Nephron (organoid): ENCODE results near the gene FBH1.
"Not testable (repeated sequence)": the region's sequence is repeated elsewhere in the genome, so short reads cannot be mapped to it uniquely, and the experiment has no call there.

Experiments used
- H3K27ac Mint-ChIP-seq, 3 experiments: 2 replicates each; pipeline ENCODE4 v1.8.0; 2020; ENCODE audit warnings: mixed read lengths in 3 of 3, mild to moderate bottlenecking in 2 of 3, moderate library complexity in 1 of 3
- H3K27me3 Mint-ChIP-seq: 2 replicates; pipeline ENCODE4 v1.8.0; 2021; ENCODE audit warnings: low read depth, mild to moderate bottlenecking, moderate library complexity, mixed read lengths
- H3K36me3 Mint-ChIP-seq: 2 replicates; pipeline ENCODE4 v1.8.0; 2020; ENCODE audit warnings: low read depth, mixed read lengths
- H3K4me1 Mint-ChIP-seq: 2 replicates; pipeline ENCODE4 v1.8.0; 2020; ENCODE audit warnings: mixed read lengths
- H3K4me3 Mint-ChIP-seq, 3 experiments: 2 replicates each; pipeline ENCODE4 v1.8.0; 2020; ENCODE audit warnings: mild to moderate bottlenecking in 3 of 3, mixed read lengths in 3 of 3, moderate library complexity in 2 of 3
- H3K9me3 Mint-ChIP-seq: 2 replicates; pipeline ENCODE4 v1.8.0; 2020; ENCODE audit warnings: mixed read lengths
- TF ChIP-seq, protein P1 (sequence below), 3 experiments: fragments of 200-600 bp; sonication (generic); IDR thresholded peaks; one replicate each; pipeline ENCODE4 v1.5.0; 2021; ENCODE audit warnings: antibody characterized with exemption in 3 of 3; ENCODE audit not compliant: unreplicated experiment in 3 of 3

The FBH1 gene

DNA sequence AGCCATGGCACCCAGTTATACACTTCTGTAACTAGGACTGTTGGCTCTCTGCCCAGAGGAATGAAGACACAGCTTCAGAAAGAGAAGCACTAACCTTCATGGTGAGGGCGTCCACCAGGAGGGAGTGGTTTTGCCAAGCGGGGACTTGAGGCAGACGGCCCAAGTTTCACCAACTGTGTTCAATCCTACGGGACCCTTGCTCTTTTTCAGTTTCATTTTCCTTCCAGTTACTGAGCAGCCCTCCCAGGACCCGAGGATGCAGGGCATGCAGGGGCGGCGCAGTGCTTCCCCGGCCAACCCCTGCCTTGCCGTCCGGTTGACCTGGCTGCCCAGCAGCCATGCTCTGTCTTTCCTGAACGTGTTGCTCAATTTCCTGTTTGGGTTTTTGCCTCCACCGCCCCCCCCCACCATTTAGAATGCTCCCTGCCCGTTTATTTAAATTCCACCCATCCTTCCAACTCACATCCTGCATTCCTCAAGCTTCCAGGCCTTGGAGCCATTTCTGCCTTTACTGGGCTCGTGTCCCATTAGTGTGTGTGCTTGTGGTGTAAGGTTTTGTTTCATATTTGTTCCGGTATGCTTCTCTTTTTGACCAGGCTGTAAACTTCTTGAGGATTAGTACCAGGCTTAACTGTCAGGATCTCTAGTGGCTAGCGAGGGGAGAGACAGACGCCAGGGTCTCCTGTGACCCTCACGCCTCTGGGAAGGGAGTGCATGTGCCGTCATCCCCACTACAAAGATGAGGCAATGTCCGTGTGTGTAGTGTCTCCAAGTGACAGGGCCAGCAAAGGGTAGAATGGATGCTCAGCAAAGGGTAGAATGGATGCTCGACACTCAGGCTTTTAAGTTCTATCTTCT lies 55.7 kb downstream of the FBH1 start:
- H3K27me3 Mint-ChIP-seq, result peaks cover 20% of the 10 kb centered on the region
- TF ChIP-seq, protein P1, sequence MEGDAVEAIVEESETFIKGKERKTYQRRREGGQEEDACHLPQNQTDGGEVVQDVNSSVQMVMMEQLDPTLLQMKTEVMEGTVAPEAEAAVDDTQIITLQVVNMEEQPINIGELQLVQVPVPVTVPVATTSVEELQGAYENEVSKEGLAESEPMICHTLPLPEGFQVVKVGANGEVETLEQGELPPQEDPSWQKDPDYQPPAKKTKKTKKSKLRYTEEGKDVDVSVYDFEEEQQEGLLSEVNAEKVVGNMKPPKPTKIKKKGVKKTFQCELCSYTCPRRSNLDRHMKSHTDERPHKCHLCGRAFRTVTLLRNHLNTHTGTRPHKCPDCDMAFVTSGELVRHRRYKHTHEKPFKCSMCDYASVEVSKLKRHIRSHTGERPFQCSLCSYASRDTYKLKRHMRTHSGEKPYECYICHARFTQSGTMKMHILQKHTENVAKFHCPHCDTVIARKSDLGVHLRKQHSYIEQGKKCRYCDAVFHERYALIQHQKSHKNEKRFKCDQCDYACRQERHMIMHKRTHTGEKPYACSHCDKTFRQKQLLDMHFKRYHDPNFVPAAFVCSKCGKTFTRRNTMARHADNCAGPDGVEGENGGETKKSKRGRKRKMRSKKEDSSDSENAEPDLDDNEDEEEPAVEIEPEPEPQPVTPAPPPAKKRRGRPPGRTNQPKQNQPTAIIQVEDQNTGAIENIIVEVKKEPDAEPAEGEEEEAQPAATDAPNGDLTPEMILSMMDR (IDR thresholded peaks at IDR 0.05; ENCODE audit: unreplicated experiment in 3 of 3), result no peak
- peak overlapping the region in 1 of 3 experiments; percentile 25 for H3K4me3 Mint-ChIP-seq
- H3K36me3 Mint-ChIP-seq, result no peaks in the 10 kb centered on the region
- peaks cover 45% of the 10 kb centered on the region for H3K4me1 Mint-ChIP-seq
- peak overlapping the region; percentile 61 to 93 (median 91) for H3K27ac Mint-ChIP-seq
- no peaks in the 10 kb centered on the region for H3K9me3 Mint-ChIP-seq

DNA sequence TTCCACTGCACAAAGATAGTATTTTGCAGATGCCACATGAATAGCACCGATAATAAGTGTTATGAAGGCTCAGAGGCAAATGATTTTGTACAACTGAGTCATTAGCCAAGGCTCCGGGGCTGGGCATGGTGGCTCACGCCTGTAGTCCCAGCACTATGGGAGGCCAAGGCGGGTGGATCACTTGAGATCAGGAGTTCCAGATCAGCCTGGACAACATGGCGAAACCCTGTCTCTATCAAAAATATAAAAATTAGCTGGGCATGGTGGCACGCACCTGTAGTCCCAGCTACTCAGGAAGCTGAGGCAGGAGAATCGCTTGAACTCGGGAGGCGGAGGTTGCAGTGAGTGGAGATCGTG lies 56.4 kb downstream of the FBH1 start:
- H3K4me3 Mint-ChIP-seq, H3K36me3 Mint-ChIP-seq, H3K9me3 Mint-ChIP-seq: not testable (repeated sequence)
- peaks cover 45% of the 10 kb centered on the region for H3K4me1 Mint-ChIP-seq
- H3K27me3 Mint-ChIP-seq, result peaks cover 23% of the 10 kb centered on the region
- peak overlapping the region in 2 of 3 experiments; percentile 91 to 93 for H3K27ac Mint-ChIP-seq

DNA sequence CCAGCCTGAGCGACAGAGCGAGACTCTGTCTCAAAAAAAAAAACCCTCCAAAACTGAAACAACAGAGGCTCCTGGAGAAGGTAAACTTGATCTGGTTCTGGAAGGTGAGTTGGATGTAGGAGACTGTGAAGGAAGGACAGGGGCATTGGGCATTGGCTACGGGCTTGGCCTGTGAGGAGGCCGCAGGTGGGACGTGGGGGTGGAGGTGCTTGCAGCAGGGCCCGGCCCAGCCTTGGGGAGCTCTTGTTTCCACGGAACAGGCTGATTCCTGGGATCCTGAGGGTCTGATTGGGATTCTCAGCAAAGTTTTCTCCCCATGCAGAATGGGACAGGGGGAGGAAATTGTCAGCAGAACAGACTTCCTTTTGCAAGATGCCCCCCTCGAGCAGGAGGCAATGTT lies 56.7 kb downstream of the FBH1 start:
- peaks cover 27% of the 10 kb centered on the region for H3K27me3 Mint-ChIP-seq
- H3K4me1 Mint-ChIP-seq, result peaks cover 45% of the 10 kb centered on the region
- TF ChIP-seq, protein P1 (IDR thresholded peaks at IDR 0.05; ENCODE audit: unreplicated experiment in 3 of 3), result no peak
- no peaks in the 10 kb centered on the region for H3K9me3 Mint-ChIP-seq
- no peak overlapping the region for H3K27ac Mint-ChIP-seq
- H3K4me3 Mint-ChIP-seq, result no peak overlapping the region
- no peaks in the 10 kb centered on the region for H3K36me3 Mint-ChIP-seq

DNA sequence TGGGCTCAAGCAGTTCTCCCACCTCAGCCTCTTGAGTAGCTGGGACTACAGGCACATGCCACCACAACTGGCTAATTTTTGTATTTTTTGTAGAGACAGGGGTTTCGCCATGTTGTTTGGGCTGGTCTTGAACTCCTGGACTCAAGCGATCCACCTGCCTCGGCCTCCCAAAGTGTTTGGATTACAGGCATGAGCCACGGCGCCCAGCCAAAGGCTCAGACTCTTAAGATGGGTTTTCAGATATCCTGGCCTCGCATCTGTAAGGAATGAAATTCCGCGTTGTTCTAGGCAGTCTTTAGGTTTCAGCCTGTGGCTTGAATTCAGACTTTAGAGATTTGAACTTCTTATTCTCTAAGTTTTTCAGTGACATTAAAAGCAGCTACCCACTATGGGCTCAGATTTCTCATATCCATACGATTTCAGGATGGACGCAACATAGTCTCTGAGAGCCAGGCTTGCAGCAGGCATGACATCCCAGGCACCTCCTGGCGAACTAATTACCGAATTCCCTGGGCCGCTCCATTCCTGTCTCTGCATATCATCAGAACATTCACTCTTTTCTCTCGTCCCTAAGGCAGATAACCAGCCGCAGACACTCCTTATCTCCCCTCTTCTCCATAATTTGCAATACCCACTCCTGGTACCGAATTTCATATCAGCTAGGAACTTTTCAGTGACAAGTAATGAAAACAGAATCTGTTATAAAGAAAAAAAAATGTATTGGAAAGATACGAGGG lies 57.6 kb downstream of the FBH1 start:
- H3K36me3 Mint-ChIP-seq, result no peaks in the 10 kb centered on the region

DNA sequence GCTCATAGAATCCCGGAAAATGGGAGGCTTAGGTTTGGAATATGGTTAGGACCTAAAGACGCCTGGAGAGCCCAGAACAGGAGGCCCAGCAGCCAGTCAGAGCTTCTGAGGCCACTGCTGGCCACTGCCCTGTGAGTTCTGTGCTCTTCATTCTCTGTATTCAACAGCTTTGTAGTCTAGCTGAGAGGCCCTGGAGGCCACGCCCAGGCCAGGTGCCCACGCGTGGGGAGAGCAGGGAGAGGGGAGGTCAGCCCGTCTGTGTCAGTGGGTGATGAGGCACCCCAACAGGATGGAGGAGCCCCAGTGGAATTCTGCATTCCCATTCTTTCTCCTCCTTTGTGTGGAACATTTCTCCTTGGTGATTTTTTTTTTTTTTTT lies 58.2 kb downstream of the FBH1 start:
- peak overlapping the region in 2 of 3 experiments; percentile 41 to 43 for H3K27ac Mint-ChIP-seq
- no peaks in the 10 kb centered on the region for H3K36me3 Mint-ChIP-seq
- no peak overlapping the region for H3K4me3 Mint-ChIP-seq
- H3K4me1 Mint-ChIP-seq, result peaks cover 43% of the 10 kb centered on the region
- H3K9me3 Mint-ChIP-seq, result no peaks in the 10 kb centered on the region
- TF ChIP-seq, protein P1 (IDR thresholded peaks at IDR 0.05; ENCODE audit: unreplicated experiment in 3 of 3), result no peak
- peaks cover 28% of the 10 kb centered on the region for H3K27me3 Mint-ChIP-seq

More for the DNA sequence above, 57.6 kb downstream of the FBH1 start:
- no peaks in the 10 kb centered on the region for H3K9me3 Mint-ChIP-seq
- H3K4me3 Mint-ChIP-seq, result no peak overlapping the region
- H3K27ac Mint-ChIP-seq, result peak overlapping the region in 2 of 3 experiments; percentile 41 to 43
- TF ChIP-seq, protein P1 (IDR thresholded peaks at IDR 0.05; ENCODE audit: unreplicated experiment in 3 of 3), result no peak
- peaks cover 45% of the 10 kb centered on the region for H3K4me1 Mint-ChIP-seq
- H3K27me3 Mint-ChIP-seq, result peaks cover 28% of the 10 kb centered on the region

DNA sequence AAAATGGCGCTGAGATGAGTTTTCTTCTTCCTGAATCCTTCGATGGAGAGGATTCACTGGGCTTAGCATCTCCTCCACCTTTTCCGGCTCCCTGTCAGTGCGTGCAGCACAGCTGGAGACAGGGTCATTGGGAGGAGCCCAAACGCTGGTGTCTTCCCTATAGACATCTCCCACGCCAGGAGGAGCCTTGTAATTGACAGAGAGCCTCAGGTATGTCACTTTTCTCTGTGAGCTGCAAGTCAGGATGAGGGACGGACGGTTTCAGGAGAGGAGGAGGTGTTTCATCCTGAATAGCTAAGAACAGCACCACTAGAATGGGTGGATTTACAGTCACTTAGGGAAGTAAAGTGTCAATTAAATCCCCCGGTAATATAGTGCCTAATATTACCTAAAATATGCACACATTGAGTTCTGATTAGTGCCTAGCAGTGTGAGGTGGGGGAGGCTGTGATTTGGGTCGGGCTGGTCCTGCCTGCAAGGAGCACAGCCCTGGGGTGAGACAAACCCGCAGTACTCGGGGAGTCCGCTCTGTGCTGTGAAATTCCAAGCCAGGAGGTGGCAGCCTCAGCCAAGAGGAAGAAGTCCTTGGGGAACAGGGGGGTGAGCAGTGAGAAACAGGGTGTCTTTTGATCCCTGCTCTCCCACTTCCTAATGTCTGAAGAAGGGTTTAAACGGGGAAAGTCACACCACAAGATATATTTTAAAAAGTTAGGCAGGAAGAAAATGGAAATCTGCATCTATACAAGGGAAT lies 59.1 kb downstream of the FBH1 start:
- H3K4me3 Mint-ChIP-seq, result no peak overlapping the region
- peak overlapping the region; percentile 21 to 46 (median 30) for H3K27ac Mint-ChIP-seq
- H3K9me3 Mint-ChIP-seq, result no peaks in the 10 kb centered on the region
- H3K4me1 Mint-ChIP-seq, result peaks cover 35% of the 10 kb centered on the region
- peaks cover 28% of the 10 kb centered on the region for H3K27me3 Mint-ChIP-seq
- H3K36me3 Mint-ChIP-seq, result no peaks in the 10 kb centered on the region
- TF ChIP-seq, protein P1 (IDR thresholded peaks at IDR 0.05; ENCODE audit: unreplicated experiment in 3 of 3), result peak; percentile 29 to 53 (median 43)
